ENCODE measurements around the gene MS4A10.

The MS4A10 gene

DNA sequence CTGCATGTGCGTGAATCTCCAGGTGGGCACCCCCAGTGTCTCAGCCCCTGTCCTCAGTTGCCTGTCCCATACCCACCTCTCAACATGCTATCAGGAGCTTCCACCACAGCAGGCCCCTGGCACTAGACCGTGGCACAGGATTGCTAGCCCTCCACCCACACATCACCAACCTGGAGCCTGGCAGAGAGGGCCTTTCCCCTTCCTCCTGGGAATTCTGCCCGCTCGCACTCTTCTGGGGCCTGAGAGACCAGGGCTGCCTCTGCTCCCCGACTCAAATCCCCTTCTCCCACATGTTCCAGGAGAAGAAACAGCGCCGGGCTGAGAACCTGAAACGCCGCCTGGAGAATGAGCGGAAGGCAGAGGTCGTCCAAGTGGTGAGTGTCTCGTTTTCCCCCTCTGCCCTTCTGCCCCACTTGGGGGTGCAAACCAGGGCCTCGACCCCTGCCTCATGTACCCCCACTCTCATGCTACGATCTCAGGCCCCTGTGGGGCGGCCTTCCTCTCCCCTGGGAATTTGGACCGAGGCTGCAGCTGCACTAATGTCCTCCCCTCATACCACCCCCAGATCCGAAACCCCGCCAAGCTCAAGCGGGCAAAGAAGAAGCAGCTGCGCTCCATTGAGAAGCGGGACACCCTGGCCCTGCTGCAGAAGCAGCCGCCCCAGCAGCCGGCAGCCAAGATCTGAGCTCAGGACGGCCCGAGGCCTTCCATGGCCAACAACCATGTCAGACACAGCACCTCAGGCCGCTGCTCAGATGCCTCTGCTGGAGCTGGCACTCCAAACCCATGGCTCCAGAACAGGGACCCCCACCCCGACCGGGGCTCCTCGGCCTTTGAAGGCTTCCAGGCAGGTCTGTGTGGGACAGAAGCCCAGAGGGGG is 64.7 kb downstream of the MS4A10 start:
- DNase-seq (ENCODE audit: low read depth in 2 of 2), result no peak
